UCSD-AML1 (cell line): Measurements from ENCODE around the gene GPATCH8.

Experiments
- DNase-seq: peaks from one replicate; lab custom pipeline; 2025; ENCODE audit not compliant: unreplicated experiment; lab: John Stamatoyannopoulos, UW

Gene GPATCH8

GRCh38 chr17:44464037-44464436 lies 39.2 kb downstream of the GPATCH8 start:
- no peak for DNase-seq

GRCh38 chr17:44451832-44452231 lies 51.4 kb downstream of the GPATCH8 start:
- no peak for DNase-seq

GRCh38 chr17:44451016-44451627 lies 52.1 kb downstream of the GPATCH8 start:
- no peak for DNase-seq

- no peak for DNase-seq
These were observed 54.8 kb downstream of the GPATCH8 start for GRCh38 chr17:44448412-44448811.

GRCh38 chr17:44444735-44445105 lies 58.5 kb downstream of the GPATCH8 start:
- no peak for DNase-seq

GRCh38 chr17:44442806-44443205 lies 60.4 kb downstream of the GPATCH8 start:
- DNase-seq, result no peak

GRCh38 chr17:44439168-44439567 lies 64.0 kb downstream of the GPATCH8 start:
- DNase-seq, result no peak

GRCh38 chr17:44438636-44439035 lies 64.6 kb downstream of the GPATCH8 start:
- no peak for DNase-seq

GRCh38 chr17:44436336-44436735 lies 66.9 kb downstream of the GPATCH8 start:
- DNase-seq, result no peak

- DNase-seq, result no peak
These were observed 70.7 kb downstream of the GPATCH8 start for GRCh38 chr17:44432254-44433157.

- no peak for DNase-seq
These were observed 78.3 kb downstream of the GPATCH8 start for GRCh38 chr17:44424828-44425461.

- DNase-seq, result no peak
These were observed 85.7 kb downstream of the GPATCH8 start for GRCh38 chr17:44417553-44417952.

- DNase-seq, result no peak
These were observed 86.5 kb downstream of the GPATCH8 start for GRCh38 chr17:44416558-44417289.

GRCh38 chr17:44414394-44415155 lies 88.6 kb downstream of the GPATCH8 start:
- no peak for DNase-seq

GRCh38 chr17:44409309-44410028 lies 93.7 kb downstream of the GPATCH8 start:
- DNase-seq, result no peak

GRCh38 chr17:44408786-44409185 lies 94.4 kb downstream of the GPATCH8 start:
- DNase-seq, result no peak

GRCh38 chr17:44402564-44403172 lies 100.5 kb downstream of the GPATCH8 start:
- no peak for DNase-seq

- no peak for DNase-seq
These were observed 102.9 kb downstream of the GPATCH8 start for GRCh38 chr17:44400226-44400847.
